ENCODE measurements around the gene USP9Y.

GRCh38 chrY:12741414-12741813, 40.4 kb downstream of the USP9Y start:
- no peak for TF ChIP-seq CTCF (IDR thresholded peaks at IDR 0.05)
- no peak for TF ChIP-seq ZNF121 (CRISPR knock-in tag; IDR thresholded peaks at IDR 0.05)
- TF ChIP-seq AR (CRISPR knock-in tag; IDR thresholded peaks at IDR 0.05), result no peak
- no peak for TF ChIP-seq ZBTB21 (CRISPR knock-in tag; IDR thresholded peaks at IDR 0.05; ENCODE audit: borderline replicate concordance)
- TF ChIP-seq MXD4 (CRISPR knock-in tag; IDR thresholded peaks at IDR 0.05; ENCODE audit: borderline replicate concordance), result no peak
- TF ChIP-seq, protein P1, sequence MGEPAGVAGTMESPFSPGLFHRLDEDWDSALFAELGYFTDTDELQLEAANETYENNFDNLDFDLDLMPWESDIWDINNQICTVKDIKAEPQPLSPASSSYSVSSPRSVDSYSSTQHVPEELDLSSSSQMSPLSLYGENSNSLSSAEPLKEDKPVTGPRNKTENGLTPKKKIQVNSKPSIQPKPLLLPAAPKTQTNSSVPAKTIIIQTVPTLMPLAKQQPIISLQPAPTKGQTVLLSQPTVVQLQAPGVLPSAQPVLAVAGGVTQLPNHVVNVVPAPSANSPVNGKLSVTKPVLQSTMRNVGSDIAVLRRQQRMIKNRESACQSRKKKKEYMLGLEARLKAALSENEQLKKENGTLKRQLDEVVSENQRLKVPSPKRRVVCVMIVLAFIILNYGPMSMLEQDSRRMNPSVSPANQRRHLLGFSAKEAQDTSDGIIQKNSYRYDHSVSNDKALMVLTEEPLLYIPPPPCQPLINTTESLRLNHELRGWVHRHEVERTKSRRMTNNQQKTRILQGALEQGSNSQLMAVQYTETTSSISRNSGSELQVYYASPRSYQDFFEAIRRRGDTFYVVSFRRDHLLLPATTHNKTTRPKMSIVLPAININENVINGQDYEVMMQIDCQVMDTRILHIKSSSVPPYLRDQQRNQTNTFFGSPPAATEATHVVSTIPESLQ (CRISPR knock-in tag; IDR thresholded peaks at IDR 0.05), result no peak
- no peak for TF ChIP-seq RELA (CRISPR knock-in tag; IDR thresholded peaks at IDR 0.05; ENCODE audit: borderline replicate concordance)
